SK-N-SH (cell line): ENCODE measurements around the gene TTC23. TPM values are rescaled to one million over a fixed set of nuclear protein-coding genes. Genes with fewer than 3 reads are reported as not detected.

Experiments
- CTCF ChIA-PET: fragments of 300-600, 350-600 bp; formaldehyde crosslinking; extraction: SDS; loops from one replicate; lab custom pipeline; 2021; lab: Yijun Ruan, JAX
- POLR2A ChIA-PET: fragments of 350-600 bp; sonication (Branson Sonifier 250); formaldehyde crosslinking; extraction: SDS; loops from one replicate; lab custom pipeline; 2020; ENCODE audit warnings: antibody characterized with exemption, inconsistent platforms; lab: Yijun Ruan, JAX
- DNase-seq: peaks from one replicate; pipeline ENCODE4 v3.0.0; 2012
- H2AFZ ChIP-seq: fragments of 200-600 bp; sonication (generic); 2 replicates; pipeline ENCODE4 v1.8.1; 2016; ENCODE audit warnings: antibody characterized with exemption, mild to moderate bottlenecking, low read depth
- H3F3A ChIP-seq: fragments of 200-600 bp; sonication (generic); replicated peaks from 2 replicates; pipeline ENCODE3; 2016; ENCODE audit warnings: antibody characterized with exemption, mild to moderate bottlenecking; ENCODE audit not compliant: insufficient read depth
- H3K27ac ChIP-seq, 2 experiments: fragments of 200-500 bp in 1 of 2; fragments of 200-600 bp in 1 of 2; sonication (Bioruptor generic) in 1 of 2; sonication (generic), shearing (Covaris generic) in 1 of 2; 2 replicates each; pipeline versions ENCODE4 v1.5.1 to v1.6.1; 2014 to 2016; ENCODE audit warnings: low read depth in 2 of 2, inconsistent platforms in 1 of 2, low read length in 1 of 2, mild to moderate bottlenecking in 1 of 2, mixed read lengths in 1 of 2
- H3K27me3 ChIP-seq: fragments of 200-600 bp; sonication (generic), shearing (Covaris generic); 2 replicates; pipeline ENCODE4 v1.6.1; 2016; ENCODE audit warnings: mixed run types; ENCODE audit not compliant: insufficient read depth
- H3K36me3 ChIP-seq, 2 experiments: fragments of 200-500 bp in 1 of 2; fragments of 200-600 bp in 1 of 2; sonication (Bioruptor generic) in 1 of 2; sonication (generic) in 1 of 2; replicated peaks in 1 of 2; 2 replicates each; pipeline versions ENCODE3 to v1.5.1; 2014 to 2016; ENCODE audit warnings: low read length in 1 of 2, mild to moderate bottlenecking in 1 of 2; ENCODE audit not compliant: insufficient read depth in 2 of 2, control insufficient read depth in 1 of 2
- H3K4me1 ChIP-seq, 2 experiments: fragments of 200-500 bp in 1 of 2; fragments of 200-600 bp in 1 of 2; sonication (Bioruptor generic) in 1 of 2; sonication (generic), shearing (Covaris generic) in 1 of 2; 2 replicates each; pipeline versions ENCODE4 v1.5.1 to v1.6.1; 2014 to 2016; ENCODE audit warnings: low read depth in 1 of 2, low read length in 1 of 2, mixed run types in 1 of 2; ENCODE audit not compliant: insufficient read depth in 2 of 2, control insufficient read depth in 1 of 2
- H3K4me2 ChIP-seq: fragments of 200-600 bp; sonication (generic), shearing (Covaris generic); 2 replicates; pipeline ENCODE4 v1.6.1; 2017; ENCODE audit warnings: mixed run types
- H3K4me3 ChIP-seq, 2 experiments: fragments of 200-500 bp in 1 of 2; fragments of 200-600 bp in 1 of 2; sonication (Bioruptor generic) in 1 of 2; sonication (generic), shearing (Covaris generic) in 1 of 2; 2 replicates each; pipeline versions ENCODE4 v1.5.1 to v1.8.1; 2014 to 2016; ENCODE audit warnings: low read depth in 2 of 2, inconsistent platforms in 1 of 2, low read length in 1 of 2, mild to moderate bottlenecking in 1 of 2, mixed read lengths in 1 of 2, moderate library complexity in 1 of 2
- H3K79me2 ChIP-seq: fragments of 200-600 bp; sonication (generic); 2 replicates; pipeline ENCODE4 v1.8.1; 2017; ENCODE audit warnings: mild to moderate bottlenecking; ENCODE audit not compliant: insufficient read depth
- H3K9ac ChIP-seq: fragments of 200-600 bp; sonication (generic); 2 replicates; pipeline ENCODE4 v1.6.1; 2017; ENCODE audit warnings: mixed run types
- H3K9me2 ChIP-seq: fragments of 200-600 bp; sonication (generic); 2 replicates; pipeline ENCODE4 v1.6.1; 2017; ENCODE audit warnings: mixed run types
- H3K9me3 ChIP-seq: fragments of 200-600 bp; sonication (generic); 2 replicates; pipeline ENCODE4 v1.6.1; 2017; ENCODE audit warnings: mixed run types, mild to moderate bottlenecking, moderate library complexity
- H4K20me1 ChIP-seq: fragments of 200-600 bp; sonication (generic); 2 replicates; pipeline ENCODE4 v1.6.1; 2017; ENCODE audit warnings: mild to moderate bottlenecking, mixed run types; ENCODE audit not compliant: insufficient read depth
- CHD2 ChIP-seq: fragments of 150-350 bp; IDR thresholded peaks from 2 replicates; pipeline ENCODE4 v1.6.1; 2018; ENCODE audit warnings: low read length; ENCODE audit not compliant: partially characterized antibody
- ELF1 ChIP-seq: IDR thresholded peaks from 2 replicates; pipeline ENCODE4 v1.4.0; 2012
- EP300 ChIP-seq, 2 experiments: IDR thresholded peaks; 2 replicates each; pipeline versions ENCODE4 v1.4.0 to v1.6.1; 2012; ENCODE audit warnings: borderline replicate concordance in 1 of 2, low read depth in 1 of 2, low read length in 1 of 2
- FOXJ3 ChIP-seq: sonication (generic); formaldehyde crosslinking; IDR thresholded peaks from 2 replicates; pipeline ENCODE4 v1.5.1; 2020; ENCODE audit warnings: mild to moderate bottlenecking, missing genetic modification reagents
- GABPA ChIP-seq: IDR thresholded peaks from 2 replicates; pipeline ENCODE4 v1.4.0; 2012; ENCODE audit warnings: low read depth, mild to moderate bottlenecking
- MEF2A ChIP-seq: IDR thresholded peaks from 2 replicates; pipeline ENCODE4 v1.4.0; 2012; ENCODE audit warnings: low read depth, borderline replicate concordance
- MXI1 ChIP-seq: IDR thresholded peaks from 2 replicates; pipeline ENCODE4 v1.6.1; 2012; ENCODE audit warnings: mild to moderate bottlenecking, low read depth, low read length, improper control_type of control experiment
- NFIC ChIP-seq: IDR thresholded peaks from 2 replicates; pipeline ENCODE4 v1.4.0; 2012; ENCODE audit warnings: borderline replicate concordance
- POLR2AphosphoS5 ChIP-seq: IDR thresholded peaks from 2 replicates; pipeline ENCODE4 v1.6.1; 2012; ENCODE audit warnings: low read depth, low read length
- RXRA ChIP-seq: IDR thresholded peaks from 2 replicates; pipeline ENCODE4 v1.4.0; 2012; ENCODE audit warnings: low read depth, mild to moderate bottlenecking, borderline replicate concordance
- SIN3A ChIP-seq: IDR thresholded peaks from 2 replicates; pipeline ENCODE4 v1.6.1; 2012; ENCODE audit warnings: low read depth, mild to moderate bottlenecking, low read length, moderate library complexity, borderline replicate concordance
- TAF1 ChIP-seq: IDR thresholded peaks from 2 replicates; pipeline ENCODE4 v1.6.1; 2012; ENCODE audit warnings: low read depth, mild to moderate bottlenecking, low read length, moderate library complexity, borderline replicate concordance
- TCF12 ChIP-seq: IDR thresholded peaks from 2 replicates; pipeline ENCODE4 v1.4.0; 2012
- TEAD4 ChIP-seq: IDR thresholded peaks from 2 replicates; pipeline ENCODE4 v1.4.0; 2012; ENCODE audit warnings: mild to moderate bottlenecking, borderline replicate concordance; ENCODE audit not compliant: insufficient read depth
- YY1 ChIP-seq: IDR thresholded peaks from 2 replicates; pipeline ENCODE4 v1.4.0; 2012; ENCODE audit warnings: low read depth, mild to moderate bottlenecking
- ZBTB33 ChIP-seq: IDR thresholded peaks from 2 replicates; pipeline ENCODE4 v1.4.0; 2012; ENCODE audit warnings: low read depth, borderline replicate concordance
- WGBS: methylation state at CpG from one replicate; pipeline ENCODE4 v1.1.6; 2017; ENCODE audit warnings: low lambda C conversion rate; 5-methylcytosine and 5-hydroxymethylcytosine counted together
- polyA plus RNA-seq, 3 experiments: library from polyadenylated mRNA; depleted of rRNA; stranded (reverse); fragments of >200 nt; gene quantifications; 2 replicates each; pipeline ENCODE4 v1.2.3, GENCODE V29; 2012
- TF ChIP-seq, protein P1 (sequence below): IDR thresholded peaks from 2 replicates; pipeline ENCODE4; 2012
- TF ChIP-seq, protein P2 (sequence below): fragments of 150-350 bp; IDR thresholded peaks from 2 replicates; pipeline ENCODE4 v1.6.1; 2016; ENCODE audit warnings: mild to moderate bottlenecking, low read depth, low read length
- TF ChIP-seq, protein P3 (sequence below): IDR thresholded peaks from 2 replicates; pipeline ENCODE4 v1.6.1; 2012; ENCODE audit warnings: mild to moderate bottlenecking, low read depth, low read length, moderate library complexity

TTC23 gene
- polyA plus RNA-seq, 1 of the 3 experiments (the other 2 are of a cell fraction) = 0.79 TPM

GRCh38 chr15:99117111-99117510, 132.3 kb downstream of the TTC23 start:
- H3K9me3 ChIP-seq = no peaks in the 10 kb centered on the region
- H3K4me2 ChIP-seq = no peak overlapping the region
- no peak for DNase-seq
- no peaks in the 10 kb centered on the region for H4K20me1 ChIP-seq
- no peaks in the 10 kb centered on the region for H3K27me3 ChIP-seq
- CTCF ChIA-PET = interaction anchor here (1.6 to 9.7 kb wide), 2 partner anchors 10 to 96 kb away, joined by 6 to 102 read pairs; partner anchors contain the start of gene SYNM
- peaks cover 3% of the 10 kb centered on the region for H3F3A ChIP-seq
- TF ChIP-seq TAF1 (no peak), NFIC (no peak), GABPA (no peak), SIN3A (no peak), ZBTB33 (no peak), TCF12 (no peak), CHD2 (no peak), EP300 (IDR thresholded peaks at IDR 0.05; ENCODE audit: borderline replicate concordance in 1 of 2, low read depth in 1 of 2, low read length in 1 of 2) (no peak), YY1 (no peak), TEAD4 (no peak), MEF2A (no peak), RXRA (no peak), ELF1 (no peak), POLR2AphosphoS5 (no peak), MXI1 (no peak), FOXJ3 (CRISPR knock-in tag) (no peak)
- TF ChIP-seq, protein P1, sequence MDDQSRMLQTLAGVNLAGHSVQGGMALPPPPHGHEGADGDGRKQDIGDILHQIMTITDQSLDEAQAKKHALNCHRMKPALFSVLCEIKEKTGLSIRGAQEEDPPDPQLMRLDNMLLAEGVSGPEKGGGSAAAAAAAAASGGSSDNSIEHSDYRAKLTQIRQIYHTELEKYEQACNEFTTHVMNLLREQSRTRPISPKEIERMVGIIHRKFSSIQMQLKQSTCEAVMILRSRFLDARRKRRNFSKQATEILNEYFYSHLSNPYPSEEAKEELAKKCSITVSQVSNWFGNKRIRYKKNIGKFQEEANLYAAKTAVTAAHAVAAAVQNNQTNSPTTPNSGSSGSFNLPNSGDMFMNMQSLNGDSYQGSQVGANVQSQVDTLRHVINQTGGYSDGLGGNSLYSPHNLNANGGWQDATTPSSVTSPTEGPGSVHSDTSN = no peak
- TF ChIP-seq, protein P2, sequence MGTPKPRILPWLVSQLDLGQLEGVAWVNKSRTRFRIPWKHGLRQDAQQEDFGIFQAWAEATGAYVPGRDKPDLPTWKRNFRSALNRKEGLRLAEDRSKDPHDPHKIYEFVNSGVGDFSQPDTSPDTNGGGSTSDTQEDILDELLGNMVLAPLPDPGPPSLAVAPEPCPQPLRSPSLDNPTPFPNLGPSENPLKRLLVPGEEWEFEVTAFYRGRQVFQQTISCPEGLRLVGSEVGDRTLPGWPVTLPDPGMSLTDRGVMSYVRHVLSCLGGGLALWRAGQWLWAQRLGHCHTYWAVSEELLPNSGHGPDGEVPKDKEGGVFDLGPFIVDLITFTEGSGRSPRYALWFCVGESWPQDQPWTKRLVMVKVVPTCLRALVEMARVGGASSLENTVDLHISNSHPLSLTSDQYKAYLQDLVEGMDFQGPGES = no peak
- TF ChIP-seq, protein P3, sequence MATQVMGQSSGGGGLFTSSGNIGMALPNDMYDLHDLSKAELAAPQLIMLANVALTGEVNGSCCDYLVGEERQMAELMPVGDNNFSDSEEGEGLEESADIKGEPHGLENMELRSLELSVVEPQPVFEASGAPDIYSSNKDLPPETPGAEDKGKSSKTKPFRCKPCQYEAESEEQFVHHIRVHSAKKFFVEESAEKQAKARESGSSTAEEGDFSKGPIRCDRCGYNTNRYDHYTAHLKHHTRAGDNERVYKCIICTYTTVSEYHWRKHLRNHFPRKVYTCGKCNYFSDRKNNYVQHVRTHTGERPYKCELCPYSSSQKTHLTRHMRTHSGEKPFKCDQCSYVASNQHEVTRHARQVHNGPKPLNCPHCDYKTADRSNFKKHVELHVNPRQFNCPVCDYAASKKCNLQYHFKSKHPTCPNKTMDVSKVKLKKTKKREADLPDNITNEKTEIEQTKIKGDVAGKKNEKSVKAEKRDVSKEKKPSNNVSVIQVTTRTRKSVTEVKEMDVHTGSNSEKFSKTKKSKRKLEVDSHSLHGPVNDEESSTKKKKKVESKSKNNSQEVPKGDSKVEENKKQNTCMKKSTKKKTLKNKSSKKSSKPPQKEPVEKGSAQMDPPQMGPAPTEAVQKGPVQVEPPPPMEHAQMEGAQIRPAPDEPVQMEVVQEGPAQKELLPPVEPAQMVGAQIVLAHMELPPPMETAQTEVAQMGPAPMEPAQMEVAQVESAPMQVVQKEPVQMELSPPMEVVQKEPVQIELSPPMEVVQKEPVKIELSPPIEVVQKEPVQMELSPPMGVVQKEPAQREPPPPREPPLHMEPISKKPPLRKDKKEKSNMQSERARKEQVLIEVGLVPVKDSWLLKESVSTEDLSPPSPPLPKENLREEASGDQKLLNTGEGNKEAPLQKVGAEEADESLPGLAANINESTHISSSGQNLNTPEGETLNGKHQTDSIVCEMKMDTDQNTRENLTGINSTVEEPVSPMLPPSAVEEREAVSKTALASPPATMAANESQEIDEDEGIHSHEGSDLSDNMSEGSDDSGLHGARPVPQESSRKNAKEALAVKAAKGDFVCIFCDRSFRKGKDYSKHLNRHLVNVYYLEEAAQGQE = no peak
- no peak overlapping the region for H3K4me3 ChIP-seq
- H3K9me2 ChIP-seq = no peaks in the 10 kb centered on the region
- peaks cover 0 to 16% of the 10 kb centered on the region in 2 experiments for H3K36me3 ChIP-seq
- POLR2A ChIA-PET = no interaction called here
- WGBS = 96% methylated on average over 8 of the region's 8 CpGs
- H3K27ac ChIP-seq = no peak overlapping the region
- no peaks in the 10 kb centered on the region for H3K79me2 ChIP-seq
- H3K9ac ChIP-seq = no peak overlapping the region
- peaks cover 0 to 22% of the 10 kb centered on the region in 2 experiments; a peak in 2 of 4 replicates for H3K4me1 ChIP-seq
- H2AFZ ChIP-seq = no peak overlapping the region
